ENCODE measurements around the gene PPP4C.
"Not testable (repeated sequence)": the region's sequence is repeated elsewhere in the genome, so short reads cannot be mapped to it uniquely, and the experiment has no call there.

PPP4C gene

GRCh38 chr16:30122604-30123160 is 46.9 kb downstream of the PPP4C start:
- no peak for DNase-seq (ENCODE audit: low read depth in 2 of 2)

- no peak for DNase-seq (ENCODE audit: low read depth in 2 of 2)
These were observed 49.2 kb downstream of the PPP4C start for GRCh38 chr16:30124985-30125379.

GRCh38 chr16:30125690-30126089 is 49.9 kb downstream of the PPP4C start:
- DNase-seq (ENCODE audit: low read depth in 2 of 2), result not testable (repeated sequence)

- DNase-seq (ENCODE audit: low read depth in 2 of 2), result no peak
These were observed 52.2 kb downstream of the PPP4C start for GRCh38 chr16:30127993-30128392.

GRCh38 chr16:30131869-30132475 is 56.2 kb downstream of the PPP4C start:
- no peak for DNase-seq (ENCODE audit: low read depth in 2 of 2)

GRCh38 chr16:30132591-30132990 is 56.8 kb downstream of the PPP4C start:
- no peak for DNase-seq (ENCODE audit: low read depth in 2 of 2)
